K562 (cell line): ENCODE data around the gene GLRX2. TPM values are rescaled to one million over a fixed set of nuclear protein-coding genes. Genes with fewer than 3 reads are reported as not detected.

Source experiments
- CBX5 ChIP-seq: IDR thresholded peaks from 2 replicates; pipeline ENCODE4 v1.6.1; 2014; ENCODE audit warnings: low read depth, borderline replicate concordance
- FOXK2 ChIP-seq, 2 experiments: fragments of 450-650 bp; IDR thresholded peaks in 1 of 2; conservative IDR thresholded peaks in 1 of 2; 2 replicates each; pipeline ENCODE4 v1.6.1; 2016; ENCODE audit warnings: low read depth in 2 of 2, mild to moderate bottlenecking in 1 of 2
- GATAD2B ChIP-seq: fragments of 450-650 bp; IDR thresholded peaks from 2 replicates; pipeline ENCODE4 v1.6.1; 2017; ENCODE audit warnings: mild to moderate bottlenecking, borderline replicate concordance
- PPARD ChIP-seq: fragments of 250-450 bp; sonication (Bioruptor Pico); IDR thresholded peaks from 2 replicates; pipeline ENCODE4 v1.8.0; 2022; ENCODE audit warnings: inconsistent platforms, mild to moderate bottlenecking, moderate library complexity
- TAL1 ChIP-seq: fragments of 450-650 bp; IDR thresholded peaks from 2 replicates; pipeline ENCODE4 v1.6.1; 2016; ENCODE audit warnings: mild to moderate bottlenecking
- ZNF561 ChIP-seq: fragments of 450-650 bp; formaldehyde crosslinking; conservative IDR thresholded peaks from 2 replicates; pipeline ENCODE4 v1.4.0; 2020; ENCODE audit warnings: mild to moderate bottlenecking, moderate library complexity
- ZNF75A ChIP-seq: fragments of 450-650 bp; formaldehyde crosslinking; IDR thresholded peaks from 2 replicates; pipeline ENCODE4 v1.4.0; 2020; ENCODE audit warnings: mild to moderate bottlenecking
- polyA plus RNA-seq, 8 experiments: library from polyadenylated mRNA; depleted of rRNA in 4 of 8; stranded (reverse) in 5 of 8; unstranded in 3 of 8; fragments of >200 nt; fragmentation: Nextera tagmentation in 2 of 8; fragmentation: Illumina TruSeq in 1 of 8; extraction: Ambion mirVana in 2 of 8; extraction: Trizol in 1 of 8; gene quantifications; 2 replicates each; pipeline versions ENCODE4 v1.2.1 to v1.2.3, GENCODE V29; 2011 to 2014; ENCODE audit warnings: inconsistent platforms in 1 of 8, missing spikeins in 1 of 8
- total RNA-seq, 7 experiments: library from RNA; depleted of rRNA in 6 of 7; stranded (reverse); fragments of >200 nt in 6 of 7; fragmentation: Illumina TruSeq in 2 of 7; extraction: Trizol in 2 of 7; gene quantifications; 2 replicates each; pipeline versions ENCODE4 v1.2.1 to v1.2.3, GENCODE V29; 2011 to 2021; ENCODE audit warnings: low replicate concordance in 1 of 7
- TF ChIP-seq, protein P1 (sequence below): conservative IDR thresholded peaks from 2 replicates; pipeline ENCODE4 v1.6.1; 2011; ENCODE audit warnings: low read depth, mild to moderate bottlenecking, low read length; ENCODE audit not compliant: control insufficient read depth

Gene GLRX2
- total and polyA plus RNA-seq, 9 of the 15 experiments (the other 6 are each of a cell fraction or from before 2014, with no cell fraction given) = 13.3 to 82.6 (median 55.1) TPM

DNA sequence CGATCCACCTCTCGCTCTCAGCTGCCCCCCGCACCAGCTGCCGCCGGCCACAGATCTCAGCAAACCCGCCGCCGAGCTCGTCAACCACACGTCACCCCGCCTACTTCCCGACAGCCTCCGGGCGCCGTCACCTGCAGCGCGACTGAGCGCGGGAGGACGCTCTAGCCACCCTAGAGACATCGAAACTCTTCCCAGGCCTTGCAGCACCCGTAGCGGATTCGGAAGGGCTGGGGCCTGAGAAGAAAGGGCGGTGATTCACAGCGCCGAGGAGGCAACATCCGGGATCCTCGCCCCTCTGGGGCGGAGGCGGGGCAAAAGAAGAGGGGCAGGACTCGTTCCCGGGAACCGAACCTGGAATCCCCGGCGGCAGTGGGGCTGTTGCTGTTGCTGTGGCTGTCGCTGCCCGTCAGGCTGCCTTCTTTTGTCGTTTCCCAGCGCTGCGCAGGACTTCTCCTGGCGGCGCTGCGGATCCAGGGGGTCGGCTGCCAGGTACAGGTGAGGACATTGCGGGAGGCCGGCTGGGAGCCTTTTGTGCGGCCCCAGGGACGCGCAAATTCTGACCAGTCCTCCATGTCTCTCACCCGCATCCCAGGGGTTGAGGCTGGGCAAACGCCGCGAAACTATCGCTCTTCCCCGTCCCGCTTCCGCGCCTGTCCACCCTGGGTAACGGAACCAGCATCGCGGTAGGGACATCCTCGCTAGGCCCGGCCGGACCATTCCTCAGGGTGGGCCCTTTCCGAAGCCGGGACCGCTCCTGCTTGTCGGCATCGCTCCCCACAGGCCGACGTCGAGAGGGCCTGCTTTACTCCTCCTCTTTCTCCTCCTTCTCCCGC lies 45.7 kb downstream of the GLRX2 start, which contains the start of the genes RO60 and UCHL5 (continued):
- TF ChIP-seq ZNF75A (CRISPR knock-in tag) (0 out of 2 replicates have a peak, but pooled peaks have one; percentile 55), CBX5 (peak; percentile 84; the same call in 1 of the 2 replicates), ZNF561 (CRISPR knock-in tag) (no peak), PPARD (CRISPR knock-in tag) (no peak), TAL1 (no peak; the same call in 1 of the 2 replicates), FOXK2 (conservative IDR thresholded peaks at IDR 0.05 in 1 of 2, IDR thresholded peaks at IDR 0.05 in 1 of 2; ENCODE audit: low read depth in 2 of 2) (peak; percentile 90 to 92), GATAD2B (no peak; the same call in 1 of the 2 replicates)
- TF ChIP-seq, protein P1, sequence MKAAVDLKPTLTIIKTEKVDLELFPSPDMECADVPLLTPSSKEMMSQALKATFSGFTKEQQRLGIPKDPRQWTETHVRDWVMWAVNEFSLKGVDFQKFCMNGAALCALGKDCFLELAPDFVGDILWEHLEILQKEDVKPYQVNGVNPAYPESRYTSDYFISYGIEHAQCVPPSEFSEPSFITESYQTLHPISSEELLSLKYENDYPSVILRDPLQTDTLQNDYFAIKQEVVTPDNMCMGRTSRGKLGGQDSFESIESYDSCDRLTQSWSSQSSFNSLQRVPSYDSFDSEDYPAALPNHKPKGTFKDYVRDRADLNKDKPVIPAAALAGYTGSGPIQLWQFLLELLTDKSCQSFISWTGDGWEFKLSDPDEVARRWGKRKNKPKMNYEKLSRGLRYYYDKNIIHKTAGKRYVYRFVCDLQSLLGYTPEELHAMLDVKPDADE = peak; percentile 81; the same call in 1 of the 2 replicates
